ENCODE data around the gene BTRC. TPM values are rescaled to one million over a fixed set of nuclear protein-coding genes. Genes with fewer than 3 reads are reported as not detected.
A peak's percentile ranks its signal among the peaks of the same experiment; 100 is the strongest.
"Not testable (repeated sequence)": the region's sequence is repeated elsewhere in the genome, so short reads cannot be mapped to it uniquely, and the experiment has no call there.

BTRC gene
- total RNA-seq, 2 donors from 2014 or later = 21.8 to 31.5 TPM

- Mint-ChIP-seq H3K27ac (no peak overlapping the region), H3K9me3 (no peaks in the 10 kb centered on the region), H3K36me3 (ENCODE audit: insufficient read depth in 2 of 2) (no peaks in the 10 kb centered on the region), H3K4me1 (ENCODE audit: low read depth) (peaks cover 5% of the 10 kb centered on the region), H3K27me3 (ENCODE audit: low read depth) (no peaks in the 10 kb centered on the region), H3K4me3 (no peak overlapping the region)
- DNase-seq = no peak
- ATAC-seq (replicated peaks in 1 of 2) = no peak
Measured at GRCh38 chr10:101403161-101403560, 49.2 kb downstream of the BTRC start.

- no peak for ATAC-seq (replicated peaks in 1 of 2)
- H3K27me3 Mint-ChIP-seq (ENCODE audit: low read depth) = no peaks in the 10 kb centered on the region
- H3K27ac Mint-ChIP-seq = no peak overlapping the region
- peaks cover 0 to 2% of the 10 kb centered on the region in 2 donors for H3K36me3 Mint-ChIP-seq (ENCODE audit: insufficient read depth in 2 of 2)
- H3K4me3 Mint-ChIP-seq = no peak overlapping the region
- H3K9me3 Mint-ChIP-seq = no peaks in the 10 kb centered on the region
- no peak for DNase-seq
- peaks cover 5% of the 10 kb centered on the region for H3K4me1 Mint-ChIP-seq (ENCODE audit: low read depth)
Measured at GRCh38 chr10:101405001-101405400, 51.0 kb downstream of the BTRC start.

- no peak for ATAC-seq (replicated peaks in 1 of 2)
- peaks cover 3 to 10% of the 10 kb centered on the region in 2 donors for H3K9me3 Mint-ChIP-seq
- H3K27me3 Mint-ChIP-seq (ENCODE audit: low read depth) = no peaks in the 10 kb centered on the region
Measured at GRCh38 chr10:101411598-101411997, 57.6 kb downstream of the BTRC start.

DNA sequence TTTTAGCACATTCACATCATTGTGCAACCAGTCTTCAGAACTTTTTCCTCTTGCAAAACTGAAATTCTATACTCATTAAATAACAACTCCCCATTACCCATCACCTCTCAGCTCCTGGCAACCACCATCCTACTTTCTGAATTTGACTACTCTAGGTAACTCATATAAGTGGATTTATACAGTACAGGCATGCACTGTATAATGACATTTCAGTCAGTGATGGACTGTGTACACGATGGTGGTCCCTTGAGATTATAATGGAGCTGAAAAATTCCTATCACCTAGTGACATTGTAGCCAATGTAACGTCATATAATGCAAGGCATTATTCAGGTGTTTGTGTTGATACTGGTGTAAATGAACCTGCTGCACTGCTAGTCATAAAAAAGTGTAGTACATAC lies 60.1 kb downstream of the BTRC start:
- Mint-ChIP-seq H3K9me3 (peaks cover 3 to 10% of the 10 kb centered on the region in 2 donors), H3K27me3 (ENCODE audit: low read depth) (no peaks in the 10 kb centered on the region), H3K36me3 (ENCODE audit: insufficient read depth in 2 of 2) (peaks cover 6 to 13% of the 10 kb centered on the region in 2 donors), H3K27ac (no peak overlapping the region), H3K4me3 (no peak overlapping the region), H3K4me1 (ENCODE audit: low read depth) (peaks cover 7% of the 10 kb centered on the region)
- DNase-seq (no peak), ATAC-seq (replicated peaks in 1 of 2) (no peak)

More at GRCh38 chr10:101411598-101411997, 57.6 kb downstream of the BTRC start:
- no peak overlapping the region for H3K27ac Mint-ChIP-seq
- H3K36me3 Mint-ChIP-seq (ENCODE audit: insufficient read depth in 2 of 2) = peaks cover 6 to 13% of the 10 kb centered on the region in 2 donors
- no peak overlapping the region for H3K4me3 Mint-ChIP-seq
- no peak for DNase-seq
- peaks cover 7% of the 10 kb centered on the region for H3K4me1 Mint-ChIP-seq (ENCODE audit: low read depth)

GRCh38 chr10:101415884-101416283 lies 61.9 kb downstream of the BTRC start:
- peak in 1 of 2 donors; percentile 28 for ATAC-seq (replicated peaks in 1 of 2)
- H3K27ac Mint-ChIP-seq = no peak overlapping the region
- peaks cover 6 to 11% of the 10 kb centered on the region in 2 donors for H3K36me3 Mint-ChIP-seq (ENCODE audit: insufficient read depth in 2 of 2)
- H3K9me3 Mint-ChIP-seq = peaks cover 3 to 10% of the 10 kb centered on the region in 2 donors
- no peaks in the 10 kb centered on the region for H3K27me3 Mint-ChIP-seq (ENCODE audit: low read depth)
- H3K4me1 Mint-ChIP-seq (ENCODE audit: low read depth) = peaks cover 7% of the 10 kb centered on the region
- no peak overlapping the region for H3K4me3 Mint-ChIP-seq
- DNase-seq = no peak

- not testable (repeated sequence) for H3K36me3 Mint-ChIP-seq (ENCODE audit: insufficient read depth in 2 of 2); H3K4me3 Mint-ChIP-seq; H3K27me3 Mint-ChIP-seq (ENCODE audit: low read depth); H3K9me3 Mint-ChIP-seq; ATAC-seq (replicated peaks in 1 of 2); DNase-seq; H3K27ac Mint-ChIP-seq; H3K4me1 Mint-ChIP-seq (ENCODE audit: low read depth)
Measured at GRCh38 chr10:101421967-101422366, 68.0 kb downstream of the BTRC start.

GRCh38 chr10:101425535-101425934 lies 71.6 kb downstream of the BTRC start:
- Mint-ChIP-seq H3K27ac (no peak overlapping the region), H3K27me3 (ENCODE audit: low read depth) (no peaks in the 10 kb centered on the region), H3K4me3 (no peak overlapping the region), H3K4me1 (ENCODE audit: low read depth) (no peaks in the 10 kb centered on the region), H3K9me3 (peaks cover 1% of the 10 kb centered on the region in 2 donors), H3K36me3 (ENCODE audit: insufficient read depth in 2 of 2) (no peaks in the 10 kb centered on the region)
- DNase-seq (no peak), ATAC-seq (replicated peaks in 1 of 2) (no peak)

DNA sequence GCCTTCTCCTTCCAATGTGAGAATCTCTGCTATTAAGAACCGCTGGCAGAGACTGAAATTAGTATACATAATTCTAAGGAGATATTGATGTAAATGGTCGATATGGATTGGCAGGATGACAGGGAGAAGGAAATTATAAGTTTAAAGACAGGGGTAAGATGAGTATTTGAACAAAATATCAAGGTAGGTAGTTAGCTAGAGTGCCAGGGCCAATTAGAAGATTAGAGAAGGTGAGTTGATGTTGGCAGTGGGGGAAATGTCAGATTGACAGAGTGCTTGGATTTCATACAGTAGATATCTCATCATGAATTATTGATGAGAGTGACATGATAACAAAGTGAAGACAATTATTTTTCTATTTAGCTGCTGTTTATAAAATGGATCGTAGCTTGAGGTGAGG lies 74.1 kb downstream of the BTRC start:
- Mint-ChIP-seq H3K36me3 (ENCODE audit: insufficient read depth in 2 of 2) (no peaks in the 10 kb centered on the region), H3K27ac (no peak overlapping the region), H3K4me3 (no peak overlapping the region), H3K4me1 (ENCODE audit: low read depth) (no peaks in the 10 kb centered on the region), H3K9me3 (no peaks in the 10 kb centered on the region), H3K27me3 (ENCODE audit: low read depth) (no peaks in the 10 kb centered on the region)
- no peak for DNase-seq
- ATAC-seq (replicated peaks in 1 of 2) = no peak

DNA sequence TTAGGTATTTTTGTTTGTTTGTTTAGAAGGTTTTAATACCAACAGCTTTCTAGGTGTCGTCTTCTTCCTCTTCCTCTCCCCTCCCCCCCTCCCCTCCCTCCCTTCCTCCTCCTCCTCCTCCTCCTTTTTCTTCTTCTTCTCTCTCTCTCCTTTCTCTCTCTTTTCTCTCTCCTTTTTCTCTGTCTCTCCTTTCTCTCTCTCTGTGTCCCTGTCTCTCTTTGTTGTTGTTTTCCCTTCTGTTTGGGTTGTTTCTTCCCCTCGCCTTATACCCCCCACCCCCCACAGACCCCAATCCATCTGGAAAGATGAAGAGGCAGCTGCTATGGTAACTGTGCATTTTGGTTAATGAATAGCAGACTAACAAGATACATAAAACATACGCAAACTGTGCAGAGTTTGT lies 75.5 kb downstream of the BTRC start:
- no peaks in the 10 kb centered on the region for H3K36me3 Mint-ChIP-seq (ENCODE audit: insufficient read depth in 2 of 2)
- no peak overlapping the region for H3K27ac Mint-ChIP-seq
- H3K9me3 Mint-ChIP-seq = no peaks in the 10 kb centered on the region
- DNase-seq (no peak), ATAC-seq (replicated peaks in 1 of 2) (no peak)
- no peaks in the 10 kb centered on the region for H3K27me3 Mint-ChIP-seq (ENCODE audit: low read depth)
- H3K4me1 Mint-ChIP-seq (ENCODE audit: low read depth) = no peaks in the 10 kb centered on the region
- no peak overlapping the region for H3K4me3 Mint-ChIP-seq

DNA sequence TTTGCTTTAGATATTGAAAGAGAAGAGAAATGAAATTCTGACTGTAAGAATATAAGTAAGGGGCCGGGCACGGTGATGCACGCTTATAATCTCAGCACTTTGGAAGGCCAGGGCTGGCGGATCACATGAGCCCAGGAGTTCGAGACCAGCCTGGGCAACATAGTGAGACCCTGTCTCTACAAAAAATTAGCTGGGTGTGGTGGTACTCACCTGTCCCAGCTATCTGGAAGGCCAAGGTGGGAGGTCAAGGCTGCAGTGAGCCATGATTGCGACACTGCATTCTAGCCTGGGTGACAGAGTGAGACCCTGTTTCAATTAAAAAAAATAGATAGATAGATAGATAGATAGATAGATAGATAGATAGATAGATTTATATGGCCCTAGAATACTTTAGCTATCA lies 82.3 kb downstream of the BTRC start:
- H3K4me3 Mint-ChIP-seq = no peak overlapping the region
- no peaks in the 10 kb centered on the region for H3K27me3 Mint-ChIP-seq (ENCODE audit: low read depth)
- H3K4me1 Mint-ChIP-seq (ENCODE audit: low read depth) = no peaks in the 10 kb centered on the region
- ATAC-seq (replicated peaks in 1 of 2) (no peak), DNase-seq (no peak)
- no peak overlapping the region for H3K27ac Mint-ChIP-seq
- no peaks in the 10 kb centered on the region for H3K9me3 Mint-ChIP-seq
- H3K36me3 Mint-ChIP-seq (ENCODE audit: insufficient read depth in 2 of 2) = no peaks in the 10 kb centered on the region

- H3K4me3 Mint-ChIP-seq = no peak overlapping the region
- no peaks in the 10 kb centered on the region for H3K36me3 Mint-ChIP-seq (ENCODE audit: insufficient read depth in 2 of 2)
- no peak overlapping the region for H3K27ac Mint-ChIP-seq
- no peaks in the 10 kb centered on the region for H3K4me1 Mint-ChIP-seq (ENCODE audit: low read depth)
- ATAC-seq (replicated peaks in 1 of 2) = no peak
- no peaks in the 10 kb centered on the region for H3K9me3 Mint-ChIP-seq
- H3K27me3 Mint-ChIP-seq (ENCODE audit: low read depth) = no peaks in the 10 kb centered on the region
- no peak for DNase-seq
Measured at GRCh38 chr10:101438881-101439391, 85.0 kb downstream of the BTRC start.

DNA sequence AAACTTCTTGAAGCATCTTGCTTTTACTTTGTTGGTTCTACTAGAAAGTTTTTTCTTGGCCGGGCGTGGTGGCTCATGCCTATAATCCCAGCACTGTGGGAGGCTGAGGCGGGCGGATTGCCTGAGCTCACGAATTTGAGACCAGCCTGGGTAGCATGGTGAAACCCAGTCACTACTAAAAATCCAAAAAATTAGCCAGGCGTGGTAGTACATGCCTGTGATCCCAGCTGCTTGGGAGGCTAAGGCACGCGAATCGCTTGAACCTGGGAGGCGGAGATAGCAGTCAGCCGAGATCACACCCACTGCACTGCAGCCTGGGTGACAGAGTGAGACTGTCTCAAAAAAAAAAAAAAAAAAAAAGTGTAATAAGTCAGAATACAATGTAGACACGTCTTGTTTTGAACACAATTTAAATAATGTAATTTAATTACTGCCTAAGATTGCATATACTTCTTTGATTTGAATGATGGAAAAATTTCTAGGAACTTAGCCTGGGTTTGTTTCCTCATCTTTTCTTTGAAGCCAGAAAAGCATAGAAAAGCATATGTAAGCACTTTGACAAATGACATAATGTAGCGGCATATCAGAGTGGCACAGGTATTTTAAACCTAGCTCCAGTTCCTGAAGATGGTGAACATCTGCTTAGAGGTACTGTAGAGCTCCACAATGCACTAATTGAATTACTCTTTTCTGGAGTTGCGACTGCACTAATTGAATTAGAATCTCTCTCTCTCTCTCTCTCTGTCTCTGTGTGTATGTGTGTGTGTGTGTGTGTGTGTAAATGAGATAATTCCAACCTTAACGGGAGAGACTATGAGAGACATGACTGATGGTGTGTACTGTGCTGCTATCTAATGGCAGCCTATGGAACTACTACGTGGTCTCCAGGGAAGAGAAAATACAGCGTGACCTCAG lies 87.8 kb downstream of the BTRC start:
- no peak overlapping the region for H3K27ac Mint-ChIP-seq
- ATAC-seq (replicated peaks in 1 of 2) (peak; percentile 68 to 73), DNase-seq (peak; percentile 4 to 9)
- H3K4me3 Mint-ChIP-seq = no peak overlapping the region
- no peaks in the 10 kb centered on the region for H3K4me1 Mint-ChIP-seq (ENCODE audit: low read depth)
- H3K36me3 Mint-ChIP-seq (ENCODE audit: insufficient read depth in 2 of 2) = no peaks in the 10 kb centered on the region
- no peaks in the 10 kb centered on the region for H3K27me3 Mint-ChIP-seq (ENCODE audit: low read depth)
- H3K9me3 Mint-ChIP-seq = no peaks in the 10 kb centered on the region

- no peaks in the 10 kb centered on the region for H3K27me3 Mint-ChIP-seq (ENCODE audit: low read depth)
- DNase-seq = no peak
- no peak overlapping the region for H3K27ac Mint-ChIP-seq
- H3K4me1 Mint-ChIP-seq (ENCODE audit: low read depth) = no peaks in the 10 kb centered on the region
- H3K9me3 Mint-ChIP-seq = no peaks in the 10 kb centered on the region
- H3K36me3 Mint-ChIP-seq (ENCODE audit: insufficient read depth in 2 of 2) = no peaks in the 10 kb centered on the region
- H3K4me3 Mint-ChIP-seq = no peak overlapping the region
- no peak for ATAC-seq (replicated peaks in 1 of 2)
Measured at GRCh38 chr10:101442456-101442800, 88.5 kb downstream of the BTRC start.

Measured in activated T-cell treated with anti-CD3 and anti-CD28 coated beads, Interleukin-2, amount 50 U/mL, for 72 hours (primary cell).